Stimulated activated CD8-positive, alpha-beta memory T cell treated with anti-CD3 and anti-CD28 coated beads, Interleukin-12 subunit alpha, Interleukin-12 subunit beta, amount 100 ng/mL, for 4 hours (primary cell): Measurements from ENCODE around the gene CFDP1.

ENCODE experiments used
- DNase-seq: peaks from one replicate; pipeline ENCODE4 v3.0.0-alpha.2; 2020; ENCODE audit warnings: low read depth

The CFDP1 gene

DNA sequence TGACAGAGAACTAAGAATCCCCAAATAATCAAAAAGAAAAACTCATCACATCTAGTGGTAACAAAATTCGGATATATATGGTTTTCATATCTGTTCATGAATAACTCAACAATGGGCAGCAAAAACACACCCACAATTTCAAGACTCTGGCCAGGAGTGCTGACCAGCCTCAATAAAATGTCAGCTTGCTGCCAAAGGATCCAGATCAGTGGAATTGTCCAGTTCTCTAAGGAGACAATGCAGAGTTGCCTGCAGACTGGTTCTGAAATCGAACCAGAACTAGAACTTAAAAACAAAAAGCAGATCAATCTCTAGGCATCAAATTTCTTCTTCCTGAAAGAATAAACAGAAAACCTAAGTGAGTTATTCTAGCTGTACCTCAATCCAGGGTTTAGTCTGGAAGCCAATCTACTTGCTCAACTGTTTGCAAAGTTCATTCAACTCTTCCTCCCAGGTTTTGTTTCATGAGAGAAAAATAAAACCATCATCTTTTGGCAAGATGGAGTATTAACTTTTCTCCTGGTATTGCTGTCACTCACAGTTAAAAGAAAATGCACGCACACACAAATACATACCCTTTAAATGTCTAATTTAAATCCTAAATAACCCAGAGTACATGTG, 61.0 kb downstream of the CFDP1 start:
- no peak for DNase-seq

DNA sequence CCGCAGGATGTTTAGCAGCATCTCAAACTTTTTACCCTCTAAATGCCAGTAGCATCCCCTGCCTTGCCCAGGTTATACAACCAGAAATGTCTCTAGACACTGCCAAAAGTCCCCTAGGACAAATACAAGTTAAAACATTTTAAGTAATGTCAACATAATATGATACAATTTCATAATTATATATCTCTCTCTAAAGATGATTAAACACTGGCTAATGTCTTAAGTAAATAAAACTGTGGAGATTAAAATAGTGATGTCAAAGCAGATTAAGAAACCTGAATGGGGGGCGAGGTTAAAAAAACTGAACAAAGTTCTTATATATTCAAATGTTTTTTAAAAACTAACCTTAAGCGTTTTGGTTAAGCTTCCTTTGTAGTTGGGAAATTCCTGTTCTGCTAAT, 62.1 kb downstream of the CFDP1 start:
- no peak for DNase-seq

DNA sequence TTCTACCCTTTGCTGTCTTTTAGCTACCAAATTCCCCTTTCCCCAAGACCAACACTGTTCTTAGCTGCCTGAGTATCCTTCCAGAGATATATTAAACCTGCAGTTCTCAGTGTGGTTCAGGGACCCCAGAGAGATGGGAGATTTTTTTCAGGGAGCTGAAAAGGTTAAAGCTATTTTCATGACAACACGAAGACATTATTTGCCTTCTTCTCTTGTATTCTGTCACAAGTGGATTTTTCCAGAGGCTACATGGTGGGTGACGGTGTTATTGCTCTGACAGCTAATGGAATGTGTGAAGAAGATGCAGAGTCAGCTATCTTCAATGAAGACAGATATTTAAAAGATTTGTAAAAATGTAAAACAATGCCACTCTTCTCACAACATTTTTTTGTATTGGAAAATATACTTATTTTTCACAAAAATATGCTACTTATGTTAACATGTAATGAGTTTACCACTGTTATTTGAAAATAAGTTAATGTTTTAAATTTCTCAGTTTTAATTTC, 69.0 kb downstream of the CFDP1 start:
- DNase-seq: no peak

DNA sequence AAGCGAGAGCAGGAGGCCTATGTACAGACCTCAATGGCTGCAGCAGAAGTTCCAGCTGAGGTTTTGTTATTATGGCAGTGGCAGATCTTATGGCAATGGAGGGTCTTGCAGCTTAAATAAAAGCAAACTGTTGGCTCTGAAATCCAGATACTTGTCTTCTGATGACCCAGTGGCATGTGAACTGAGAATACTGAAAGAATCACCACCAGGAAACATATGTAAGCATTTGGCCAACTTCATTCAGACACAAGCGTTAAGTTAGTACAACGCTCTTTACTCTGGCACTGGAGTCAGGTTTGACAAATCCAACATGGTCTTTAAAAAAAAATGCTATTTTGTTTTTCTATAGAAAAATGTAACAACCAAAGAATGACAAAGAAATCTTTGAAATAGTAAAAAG, 70.5 kb downstream of the CFDP1 start:
- DNase-seq: no peak

DNA sequence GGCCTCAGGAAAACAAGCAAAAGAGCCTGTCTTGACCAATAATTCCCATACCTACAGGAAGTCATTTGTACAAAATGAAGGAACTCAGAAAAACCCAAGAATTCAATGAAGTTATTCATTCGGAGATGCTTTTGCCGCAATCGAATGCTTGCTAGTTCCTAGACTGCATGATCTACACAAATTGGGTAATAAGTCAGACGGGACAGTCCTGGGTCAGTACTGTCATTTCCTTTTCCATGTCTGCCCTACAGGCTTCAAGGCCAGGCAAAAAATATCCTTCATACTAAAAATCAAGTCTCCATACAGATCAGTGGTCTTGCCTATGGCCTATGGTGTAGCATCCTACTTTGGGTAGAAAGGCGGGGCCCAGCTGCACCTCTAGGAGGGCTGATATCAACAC, 71.4 kb downstream of the CFDP1 start:
- DNase-seq: no peak

DNA sequence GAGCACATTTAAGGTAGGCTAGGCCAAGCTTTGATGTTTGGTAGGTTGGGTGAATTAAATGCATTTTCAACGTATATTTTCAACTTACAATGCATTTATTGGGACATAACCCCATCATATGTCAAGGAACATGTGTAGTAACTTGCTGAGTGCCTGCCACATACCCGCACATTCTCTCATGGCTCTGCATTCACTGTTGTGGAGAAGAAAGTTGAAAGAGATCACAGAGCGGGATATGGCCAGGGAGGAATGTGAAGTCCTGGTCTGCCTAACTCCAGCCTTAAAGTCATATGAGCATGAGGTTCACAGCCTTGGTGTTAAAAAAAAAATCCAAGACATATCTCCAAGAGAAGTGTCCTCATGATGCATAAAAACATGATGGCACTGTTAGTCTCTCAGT, 79.1 kb downstream of the CFDP1 start:
- no peak for DNase-seq

DNA sequence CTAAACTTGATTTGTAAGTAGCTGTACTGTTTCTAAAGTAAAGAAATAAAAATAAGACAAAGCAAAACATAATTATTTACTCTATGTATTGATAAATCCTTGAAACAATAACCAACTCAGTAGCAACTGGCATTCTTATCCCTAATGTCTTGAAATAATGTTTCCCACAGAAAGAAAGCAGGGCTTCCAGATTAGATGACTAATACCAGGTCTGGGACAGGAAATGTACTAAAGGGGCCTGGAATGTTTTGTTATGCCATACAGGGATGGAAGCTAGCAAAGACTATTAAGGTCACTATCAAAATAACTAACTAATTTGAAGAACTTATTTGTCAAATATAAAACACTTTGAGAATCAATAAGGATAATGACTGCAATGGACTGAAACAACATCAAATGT, 82.1 kb downstream of the CFDP1 start:
- DNase-seq: no peak

DNA sequence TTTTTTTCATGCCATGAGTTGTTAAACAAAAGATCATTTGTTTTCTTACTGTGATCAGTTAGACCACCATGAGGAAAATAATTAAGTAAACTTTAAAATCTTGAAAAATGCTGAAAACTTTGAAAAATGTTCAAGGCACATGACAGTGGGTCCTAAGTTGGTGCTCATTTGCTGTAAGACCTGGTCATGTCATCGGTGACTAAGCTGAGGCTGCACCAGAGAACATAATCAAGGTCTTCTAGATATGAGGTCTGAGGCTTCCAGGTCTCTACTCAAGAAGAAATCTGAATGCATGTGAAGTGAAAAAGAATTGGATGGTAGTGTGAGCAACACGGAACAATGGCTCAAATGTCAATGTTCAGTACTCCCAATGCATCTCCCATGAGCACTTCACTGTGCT, 87.6 kb downstream of the CFDP1 start:
- DNase-seq: no peak

DNA sequence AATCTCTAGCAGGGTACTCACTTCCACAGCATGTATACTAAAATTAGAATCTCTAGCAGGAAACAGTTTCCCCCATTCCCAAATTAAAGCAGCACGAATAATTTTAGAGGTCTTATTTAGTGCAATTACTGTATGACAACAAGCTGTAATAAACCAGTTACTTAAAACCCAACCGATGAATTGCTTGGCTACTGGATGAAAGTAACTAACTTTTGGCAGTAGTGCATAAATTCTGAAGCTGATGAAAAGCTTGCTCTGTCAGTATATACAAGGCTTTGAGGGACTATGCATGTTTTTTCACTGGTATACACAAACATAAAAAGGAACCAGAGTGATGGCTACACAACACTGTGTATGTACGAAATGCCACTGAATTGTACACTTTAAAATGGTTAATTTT, 89.4 kb downstream of the CFDP1 start:
- no peak for DNase-seq

DNA sequence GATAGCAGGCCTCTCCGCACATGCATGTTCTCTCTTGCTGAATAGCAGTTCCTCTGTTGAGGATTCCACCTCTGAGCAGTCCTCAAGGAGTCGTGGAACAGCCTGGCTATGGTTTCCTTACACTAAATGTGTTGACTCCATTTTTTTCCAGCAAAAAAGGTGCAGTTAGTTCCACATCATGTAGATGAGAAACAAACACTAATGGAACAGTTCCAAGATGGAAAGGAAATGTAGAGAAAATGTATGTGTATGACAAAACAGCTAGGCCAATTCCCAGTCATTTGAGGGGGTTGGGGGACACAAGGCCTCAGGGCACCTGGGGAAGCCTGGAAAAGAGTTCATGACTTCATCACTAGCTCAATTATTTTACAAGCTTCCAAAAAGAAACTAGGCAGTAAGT, 90.0 kb downstream of the CFDP1 start:
- DNase-seq: no peak

DNA sequence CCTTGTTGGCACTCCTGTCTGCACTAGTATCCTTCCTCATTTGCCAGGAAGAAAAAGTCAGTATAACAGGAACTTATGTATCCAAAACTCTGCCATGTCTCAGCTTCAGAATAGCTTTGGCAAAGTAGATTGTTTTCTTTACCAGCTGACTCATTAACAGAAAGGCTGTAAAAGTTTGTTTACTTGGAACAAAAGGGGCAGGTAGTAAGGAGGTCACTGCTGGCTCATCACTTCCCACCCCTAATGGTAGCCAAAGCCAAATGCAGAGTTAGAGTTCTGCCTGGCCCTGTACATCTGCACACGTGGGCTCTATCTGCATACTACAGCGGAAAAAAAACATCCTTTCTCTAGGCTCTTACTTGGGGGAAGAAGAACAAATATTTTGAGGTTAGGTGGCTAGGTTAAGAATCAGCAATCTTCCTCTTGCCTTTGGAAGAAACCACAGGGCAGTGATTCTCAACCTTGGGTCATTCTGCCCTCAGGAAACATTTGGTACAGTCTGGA, 90.9 kb downstream of the CFDP1 start:
- DNase-seq: no peak

DNA sequence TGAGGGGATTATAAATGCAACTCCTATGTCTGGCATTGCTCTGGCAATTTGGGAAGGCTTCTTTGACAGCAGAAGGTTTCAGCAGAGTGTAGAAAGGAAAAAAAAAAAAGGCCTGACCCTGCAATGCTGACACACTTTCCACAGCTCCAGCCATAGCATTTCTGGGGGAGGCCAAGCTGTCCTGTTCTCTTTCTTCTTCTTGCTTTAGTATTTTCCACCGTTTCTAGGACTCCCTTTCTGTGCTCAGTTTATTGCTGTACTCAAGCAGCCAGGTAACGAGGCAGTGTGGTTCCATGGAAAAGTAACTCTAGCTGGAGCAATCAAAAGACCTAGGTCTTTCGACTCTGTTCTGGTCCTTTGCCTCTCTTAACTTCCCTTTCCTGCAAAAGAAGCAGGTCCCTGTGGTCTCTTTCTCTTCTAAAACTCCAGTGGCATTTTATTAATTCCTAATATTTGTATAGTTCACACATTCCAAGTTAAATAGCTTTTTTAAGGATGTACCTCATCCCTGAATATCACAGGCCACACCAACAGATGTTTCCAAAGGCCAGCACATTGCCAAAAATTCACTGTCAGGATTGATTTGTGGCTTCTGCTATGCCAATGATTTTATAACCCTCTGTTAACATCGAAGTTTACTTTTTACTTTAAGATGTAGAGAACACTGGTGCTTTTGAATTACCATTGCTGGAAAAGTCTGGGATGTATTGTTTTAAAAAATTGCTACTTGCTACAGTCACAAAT, 91.6 kb downstream of the CFDP1 start:
- DNase-seq: no peak

DNA sequence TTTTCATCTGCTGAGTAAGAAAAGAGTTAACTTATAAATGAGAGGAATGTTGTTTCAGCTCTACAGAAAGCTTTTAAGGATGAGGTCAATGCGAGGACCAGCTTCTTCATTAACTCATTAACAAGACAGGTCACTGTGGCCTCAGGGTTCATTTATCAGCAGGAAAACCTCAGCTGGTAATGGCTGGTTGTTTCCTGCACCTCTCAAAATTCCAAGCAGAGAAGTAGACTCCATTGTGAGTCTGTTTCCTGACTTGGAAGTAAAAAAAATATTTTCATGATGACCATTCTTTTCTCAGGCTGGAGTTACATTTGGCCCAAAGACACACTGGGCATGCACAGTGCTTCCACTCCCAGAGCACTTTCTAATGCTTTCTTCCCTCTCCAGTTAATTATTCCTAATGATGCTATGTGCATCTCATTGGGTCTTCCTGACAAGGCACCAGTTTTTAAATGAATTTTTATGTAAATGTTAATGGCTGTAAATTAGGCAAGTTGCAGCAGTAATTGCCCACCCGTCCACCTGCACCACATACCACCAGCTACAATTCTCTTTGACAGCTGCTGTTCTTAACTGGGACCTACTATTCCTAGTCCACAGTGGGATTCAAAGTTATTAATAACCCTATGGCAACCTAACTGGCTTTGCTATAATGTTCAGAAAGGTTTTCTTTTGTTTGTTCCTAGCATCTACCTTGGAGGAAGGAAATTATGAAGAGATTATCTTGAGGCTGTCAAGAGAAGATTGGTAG, 92.4 kb downstream of the CFDP1 start:
- no peak for DNase-seq

DNA sequence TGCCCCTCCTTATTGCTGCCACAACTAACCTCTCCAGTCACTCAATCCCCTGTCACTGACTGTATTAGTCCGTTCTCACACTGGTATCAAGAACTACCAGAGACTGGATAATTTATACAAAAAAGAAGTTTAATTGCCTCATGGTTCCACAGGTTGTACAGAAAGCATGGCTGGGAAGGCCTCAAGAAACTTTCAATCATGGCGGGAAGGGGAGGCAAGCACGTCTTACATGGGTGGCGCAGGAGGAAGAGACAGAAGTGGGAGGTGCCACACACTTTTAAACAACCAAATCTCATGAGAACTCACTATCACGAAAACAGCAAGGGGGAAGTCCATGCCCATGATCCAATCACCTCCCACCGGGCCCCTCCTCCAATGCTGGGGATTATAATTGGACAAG, 95.9 kb downstream of the CFDP1 start:
- DNase-seq: no peak

DNA sequence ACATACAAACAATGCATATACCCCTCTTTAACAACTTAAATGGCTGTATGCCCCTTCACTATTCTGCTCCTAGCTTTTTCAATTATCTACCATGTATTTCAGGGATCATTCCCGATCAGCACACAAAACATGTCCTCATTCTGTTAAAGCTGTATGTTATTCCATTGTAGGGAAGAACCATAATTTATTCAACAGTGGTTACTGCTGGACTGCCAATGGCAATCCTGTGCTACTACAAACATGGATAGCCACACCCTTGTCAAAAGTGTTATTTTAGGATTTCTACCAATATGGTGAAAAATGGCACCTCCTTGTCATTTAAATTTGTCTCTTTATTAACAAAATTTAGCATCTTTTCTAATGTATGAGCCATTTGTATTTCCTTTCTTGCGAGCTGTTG, 96.8 kb downstream of the CFDP1 start:
- no peak for DNase-seq

DNA sequence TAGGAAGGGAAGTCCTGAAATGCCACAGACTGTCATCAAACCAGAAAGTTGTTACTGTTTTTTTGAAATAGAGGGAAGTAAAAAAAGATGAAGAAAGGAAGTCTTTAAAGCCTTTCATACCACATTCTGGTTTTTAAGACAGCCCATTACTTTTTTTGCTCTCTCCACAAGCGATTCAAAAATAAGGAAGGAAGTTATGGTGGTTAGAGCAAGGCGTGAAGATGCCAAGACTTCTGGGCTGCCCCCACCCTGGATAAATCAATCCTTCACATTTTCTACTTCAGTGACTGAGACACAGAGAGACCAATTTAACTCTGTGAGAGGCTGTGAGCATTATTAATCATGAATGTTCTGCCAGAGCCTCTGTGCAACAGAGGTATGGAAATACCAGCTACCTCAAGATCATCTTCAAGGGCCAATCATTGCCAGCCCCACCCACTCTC, 99.6 kb downstream of the CFDP1 start:
- DNase-seq: no peak

DNA sequence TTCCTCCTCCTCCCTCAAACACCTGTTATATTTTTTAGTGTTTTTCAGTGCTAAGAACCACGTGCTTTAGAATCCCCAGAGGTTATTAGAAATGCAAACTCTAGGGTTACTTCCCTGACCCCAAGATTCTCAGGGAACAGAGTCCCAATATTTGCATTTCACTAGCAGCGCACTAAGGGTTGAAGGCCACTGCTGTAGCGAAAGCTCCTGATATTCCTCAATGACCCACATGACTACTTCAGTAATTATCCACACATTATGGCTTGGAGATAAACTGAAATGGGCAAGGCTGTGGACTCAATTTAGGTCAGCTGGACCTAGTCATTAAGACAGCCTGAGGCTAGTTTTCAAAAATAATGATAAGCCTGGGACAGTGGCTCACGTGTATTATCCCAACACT, 103.4 kb downstream of the CFDP1 start:
- no peak for DNase-seq

DNA sequence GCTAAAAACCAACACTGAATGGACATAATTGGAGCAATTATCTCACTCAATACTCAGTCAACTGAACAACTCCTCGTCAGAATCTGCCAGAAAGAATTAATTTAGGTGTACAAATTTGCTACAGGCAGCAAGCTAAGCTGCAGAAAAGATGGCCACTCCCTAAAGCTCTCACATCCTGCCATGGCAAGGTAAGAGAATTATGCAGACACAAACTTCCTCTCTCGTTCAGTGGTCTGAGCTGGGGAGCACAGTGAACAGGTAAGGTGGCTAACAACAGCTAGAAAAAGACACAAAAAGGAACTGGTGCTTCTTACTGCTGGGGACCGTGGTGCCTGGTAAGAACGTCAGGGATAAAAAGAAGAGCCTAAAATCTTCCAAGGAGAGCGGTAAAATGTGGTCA, 107.0 kb downstream of the CFDP1 start:
- DNase-seq: no peak

DNA sequence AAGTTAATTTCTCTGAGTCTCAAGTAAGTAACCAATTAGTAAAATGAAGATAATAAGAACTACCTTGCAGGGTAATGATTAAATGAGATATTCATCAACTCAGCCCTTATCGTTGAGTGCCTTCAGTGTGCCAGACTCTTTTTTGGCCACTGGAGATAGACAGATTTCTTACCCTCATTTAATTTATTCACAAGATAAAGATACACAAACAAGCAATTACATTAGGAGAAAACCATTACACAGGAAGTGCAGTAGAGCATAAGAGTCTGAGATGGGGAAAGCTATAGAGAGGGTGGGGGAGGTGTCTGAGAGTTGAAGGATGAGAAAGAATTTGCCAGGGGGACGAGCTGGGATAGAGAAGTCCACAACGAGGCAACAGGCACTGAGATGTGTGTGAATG, 109.4 kb downstream of the CFDP1 start:
- no peak for DNase-seq

DNA sequence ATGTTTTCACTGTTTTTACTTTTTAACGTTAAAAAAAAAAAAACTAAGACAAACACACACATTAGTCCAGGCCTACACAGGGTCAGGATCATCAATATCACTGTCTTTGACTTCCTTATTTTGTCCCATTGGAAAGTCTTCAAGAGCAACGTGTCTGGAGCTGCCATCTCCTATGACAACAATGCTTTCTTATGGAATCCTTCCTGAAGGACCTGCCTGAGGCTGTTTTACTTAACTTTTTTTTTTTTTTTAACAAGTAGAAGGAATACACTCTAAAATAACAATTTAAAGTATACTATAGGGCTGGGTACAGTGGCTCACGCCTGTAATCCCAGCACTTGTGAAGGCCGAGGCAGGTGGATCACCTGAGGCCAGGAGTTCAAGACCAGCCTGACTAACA, 110.1 kb downstream of the CFDP1 start:
- no peak for DNase-seq

DNA sequence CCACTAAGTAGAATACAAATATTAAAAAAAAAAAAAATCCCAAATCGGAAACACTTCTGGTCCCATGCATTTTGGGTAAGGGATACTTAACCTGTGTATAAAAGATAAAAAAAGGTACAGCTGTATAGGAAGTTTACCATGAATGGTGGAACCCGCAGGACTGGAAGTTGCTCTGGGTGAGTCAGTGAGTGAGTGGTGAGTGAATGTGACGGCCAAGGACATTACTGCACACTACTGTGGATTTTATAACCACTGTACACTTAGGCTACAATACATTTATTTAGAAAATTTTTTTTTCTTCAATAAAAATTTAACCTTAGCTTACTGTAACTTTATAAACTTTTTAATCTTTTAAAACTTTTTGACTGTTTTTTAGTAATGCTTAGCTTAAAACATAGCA, 110.6 kb downstream of the CFDP1 start:
- DNase-seq: no peak

DNA sequence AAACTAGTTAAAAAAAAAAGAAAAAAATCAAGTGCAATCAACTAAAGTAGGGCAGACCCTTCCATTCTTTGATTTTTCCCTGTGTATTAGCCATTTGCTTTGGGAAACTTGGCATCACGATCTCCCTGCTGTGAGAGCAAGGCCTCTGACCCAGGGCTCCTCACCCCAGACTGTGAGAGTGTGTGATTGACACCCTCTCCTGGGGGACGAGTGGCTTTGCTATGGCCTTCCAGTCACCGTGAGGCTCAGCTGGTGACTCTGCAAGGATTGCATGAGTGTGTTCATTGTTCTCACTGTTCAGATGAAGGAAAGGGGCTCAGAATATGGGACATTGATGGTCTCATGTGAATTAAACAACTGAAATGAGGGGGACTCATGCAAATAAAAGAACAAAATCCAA, 112.9 kb downstream of the CFDP1 start:
- DNase-seq: no peak
